Left hindlimb (tissue), 1 donor: Measurements from ENCODE around the gene TBCB.
"Not testable (repeated sequence)": the region's sequence is repeated elsewhere in the genome, so short reads cannot be mapped to it uniquely, and the experiment has no call there.

ENCODE experiments used
- DNase-seq: peaks from one replicate; pipeline ENCODE4 v3.0.0-alpha.2; 2018

The TBCB gene

GRCh38 chr19:36115453-36116343 lies at the start of gene TBCB:
TSS of gene TBCB (plus strand) at chr19:36115468. CDS start at chr19:36115561, 93 bp downstream.
- no peak for DNase-seq

GRCh38 chr19:36067681-36068080 lies 47.6 kb upstream of the TBCB start:
- no peak for DNase-seq

- not testable (repeated sequence) for DNase-seq
These were observed 46.3 kb upstream of the TBCB start for GRCh38 chr19:36068810-36069499.

- no peak for DNase-seq
These were observed 43.2 kb upstream of the TBCB start for GRCh38 chr19:36072081-36072480.

GRCh38 chr19:36073121-36073876 lies 42.0 kb upstream of the TBCB start:
- no peak for DNase-seq

- no peak for DNase-seq
These were observed 35.8 kb upstream of the TBCB start for GRCh38 chr19:36079389-36079945.

- no peak for DNase-seq
These were observed 33.9 kb upstream of the TBCB start for GRCh38 chr19:36081385-36081784.

GRCh38 chr19:36081894-36082293 lies 33.4 kb upstream of the TBCB start:
- no peak for DNase-seq

GRCh38 chr19:36082916-36083315 lies 32.4 kb upstream of the TBCB start:
- no peak for DNase-seq

GRCh38 chr19:36084231-36085009 lies 30.8 kb upstream of the TBCB start:
- no peak for DNase-seq

- DNase-seq: no peak
These were observed 28.9 kb upstream of the TBCB start for GRCh38 chr19:36086326-36086725.

- no peak for DNase-seq
These were observed 25.4 kb upstream of the TBCB start for GRCh38 chr19:36089847-36090246.

- DNase-seq: no peak
These were observed 24.2 kb upstream of the TBCB start for GRCh38 chr19:36090910-36091695.

- no peak for DNase-seq
These were observed 22.7 kb upstream of the TBCB start for GRCh38 chr19:36092566-36092965.

- no peak for DNase-seq
These were observed 22.1 kb upstream of the TBCB start for GRCh38 chr19:36093146-36093662.

GRCh38 chr19:36093687-36094086 lies 21.6 kb upstream of the TBCB start:
- DNase-seq: no peak

GRCh38 chr19:36097036-36097435 lies 18.2 kb upstream of the TBCB start:
- DNase-seq: no peak

- DNase-seq: no peak
These were observed 16.0 kb upstream of the TBCB start for GRCh38 chr19:36099166-36099785.

GRCh38 chr19:36100476-36100875 lies 14.8 kb upstream of the TBCB start:
- no peak for DNase-seq

- DNase-seq: no peak
These were observed 13.5 kb upstream of the TBCB start for GRCh38 chr19:36101550-36102327.
